ENCODE measurements around the gene TAGAP.

GRCh38 chr6:159042826-159043181 is 2.0 kb downstream of the TAGAP start:
- no peak for TF ChIP-seq CTCF (IDR thresholded peaks at IDR 0.05; ENCODE audit: low read depth, low read length, missing input control)
- no peak for TF ChIP-seq TAF1 (conservative IDR thresholded peaks at IDR 0.05)
- no peak for TF ChIP-seq ATF3 (IDR thresholded peaks at IDR 0.05)
- TF ChIP-seq MAX (IDR thresholded peaks at IDR 0.05), result no peak
- TF ChIP-seq RAD21 (IDR thresholded peaks at IDR 0.05), result no peak
- TF ChIP-seq REST (IDR thresholded peaks at IDR 0.05), result no peak
